ENCODE data around the gene CD300E.

DNA sequence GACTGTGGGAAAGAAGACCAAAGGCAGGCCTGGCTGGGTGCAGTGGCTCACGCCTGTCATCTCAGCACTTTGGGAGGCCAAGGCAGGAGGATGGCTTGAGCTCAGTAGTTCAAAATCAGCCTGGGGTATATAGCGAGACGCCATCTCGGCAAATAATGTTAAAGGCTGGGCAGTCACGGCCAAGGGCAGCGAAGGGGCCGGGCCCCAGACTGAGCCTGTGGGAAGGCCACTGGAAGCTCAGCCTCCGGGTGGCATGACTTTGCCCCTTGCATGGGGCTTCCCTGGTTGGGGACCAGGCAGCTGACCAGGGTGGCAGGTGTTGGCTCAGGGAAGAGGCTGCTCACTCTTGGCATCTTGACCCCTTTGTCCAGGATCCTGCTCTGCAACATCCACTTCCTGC, 17.5 kb downstream of the CD300E start:
- TF ChIP-seq, protein P1, sequence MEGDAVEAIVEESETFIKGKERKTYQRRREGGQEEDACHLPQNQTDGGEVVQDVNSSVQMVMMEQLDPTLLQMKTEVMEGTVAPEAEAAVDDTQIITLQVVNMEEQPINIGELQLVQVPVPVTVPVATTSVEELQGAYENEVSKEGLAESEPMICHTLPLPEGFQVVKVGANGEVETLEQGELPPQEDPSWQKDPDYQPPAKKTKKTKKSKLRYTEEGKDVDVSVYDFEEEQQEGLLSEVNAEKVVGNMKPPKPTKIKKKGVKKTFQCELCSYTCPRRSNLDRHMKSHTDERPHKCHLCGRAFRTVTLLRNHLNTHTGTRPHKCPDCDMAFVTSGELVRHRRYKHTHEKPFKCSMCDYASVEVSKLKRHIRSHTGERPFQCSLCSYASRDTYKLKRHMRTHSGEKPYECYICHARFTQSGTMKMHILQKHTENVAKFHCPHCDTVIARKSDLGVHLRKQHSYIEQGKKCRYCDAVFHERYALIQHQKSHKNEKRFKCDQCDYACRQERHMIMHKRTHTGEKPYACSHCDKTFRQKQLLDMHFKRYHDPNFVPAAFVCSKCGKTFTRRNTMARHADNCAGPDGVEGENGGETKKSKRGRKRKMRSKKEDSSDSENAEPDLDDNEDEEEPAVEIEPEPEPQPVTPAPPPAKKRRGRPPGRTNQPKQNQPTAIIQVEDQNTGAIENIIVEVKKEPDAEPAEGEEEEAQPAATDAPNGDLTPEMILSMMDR (IDR thresholded peaks at IDR 0.05): no peak
- TF ChIP-seq POLR2A (IDR thresholded peaks at IDR 0.05) (no peak), EP300 (IDR thresholded peaks at IDR 0.05) (no peak)
